Endometrial microvascular endothelial cells (primary cell): Measurements from ENCODE around the gene NLGN2. TPM values are rescaled to one million over a fixed set of nuclear protein-coding genes. Genes with fewer than 3 reads are reported as not detected.

Experiments used
- in situ Hi-C: cut with HindIII; loops from 2 replicates; pipeline ENCODE4 v1.10.0; 2017; ENCODE audit warnings: low sequenced_read_pairs, low pct_unique_long_range_greater_than_20kb; ENCODE audit errors: inconsistent ontology term
- total RNA-seq: library from RNA; depleted of rRNA; stranded (reverse); fragments of >200 nt; gene quantifications from one replicate; pipeline ENCODE4 v1.2.3, GENCODE V29; 2015; ENCODE audit errors: inconsistent ontology term

NLGN2 gene
- total RNA-seq, 1 donor from 2014 or later = 3.4 TPM

DNA sequence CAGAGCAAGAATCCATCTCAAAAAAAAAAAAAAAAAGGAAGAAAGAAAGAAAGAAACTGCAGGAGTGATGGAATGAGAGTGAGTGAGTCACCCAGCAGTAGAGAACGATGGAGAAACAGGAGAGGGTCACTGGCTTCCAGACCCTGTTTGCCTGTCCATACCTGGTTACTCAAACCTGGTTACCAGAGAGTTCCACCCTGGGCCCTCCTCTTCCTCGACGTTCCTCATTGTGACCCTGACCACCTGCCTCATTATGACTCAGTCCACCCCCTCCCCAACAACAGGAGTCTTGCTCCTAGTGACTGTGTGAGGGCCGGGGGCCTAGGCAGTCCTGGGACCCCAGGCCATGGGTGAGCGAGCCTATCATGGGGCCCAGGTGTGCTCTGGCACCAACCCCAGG is 20.9 kb downstream of the NLGN2 start, which contains the start of gene SPEM3:
Gene SPEM3 (plus strand): TSS at position 301 of the 400 bp plus-strand sequence. CDS start 46 bp downstream, at position 347.
- in situ Hi-C loops = no loop called here

DNA sequence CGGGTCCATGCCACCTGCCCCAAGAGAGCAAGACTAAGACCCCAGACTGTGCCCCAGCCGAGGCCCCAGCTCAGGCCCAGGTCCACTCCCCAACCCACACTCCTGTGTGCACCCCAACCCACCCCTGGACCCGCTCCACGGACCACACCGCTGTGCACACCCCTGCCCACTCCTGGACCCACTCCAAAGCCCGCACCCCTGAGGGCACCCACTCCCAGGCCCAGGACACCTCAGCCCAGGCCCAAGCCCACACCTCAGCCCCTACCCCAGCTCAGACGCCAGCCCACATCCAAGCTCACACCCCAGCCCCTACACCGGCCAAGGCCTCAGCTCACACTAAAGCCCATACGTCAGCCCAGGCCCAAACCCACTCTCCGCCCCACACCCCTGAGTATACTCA is 22.1 kb downstream of the NLGN2 start:
- in situ Hi-C loops = no loop called here

DNA sequence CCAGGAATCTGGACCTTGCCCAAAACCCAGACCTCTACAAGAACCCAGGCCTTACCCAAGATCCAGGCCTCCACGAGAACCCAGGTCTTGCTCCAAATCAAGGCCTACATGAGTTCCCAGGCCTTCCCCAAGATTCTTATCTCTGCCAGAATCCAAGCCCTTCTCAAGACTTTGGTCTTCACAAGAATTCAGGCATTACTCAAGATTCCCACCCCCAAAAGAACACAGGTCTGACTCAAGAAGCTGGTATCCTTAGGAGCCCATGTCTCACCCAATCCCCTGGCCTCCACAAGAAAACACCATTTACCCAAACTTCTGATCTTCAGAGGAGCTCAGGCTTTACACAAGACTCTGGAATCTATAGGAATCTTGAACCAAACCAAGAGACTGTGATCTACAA is 23.6 kb downstream of the NLGN2 start:
- in situ Hi-C loops = no loop called here

DNA sequence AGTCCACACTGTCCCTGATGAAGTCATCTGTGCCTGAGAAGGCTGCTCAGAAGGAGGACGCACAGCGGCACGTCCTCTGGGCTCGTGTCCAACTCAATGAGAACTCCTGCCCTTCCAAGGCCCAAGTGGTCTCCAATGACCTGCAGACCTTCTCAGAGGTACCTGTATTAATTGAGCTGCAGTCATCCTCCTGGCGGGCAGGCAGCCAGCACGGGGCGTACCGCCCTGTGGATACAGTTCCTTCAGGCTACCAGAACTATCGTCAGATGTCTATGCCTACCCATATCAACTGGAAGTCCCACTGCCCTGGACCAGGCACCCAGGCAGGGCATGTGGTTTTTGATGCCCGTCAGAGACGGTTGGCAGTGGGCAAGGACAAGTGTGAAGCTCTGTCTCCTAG is 24.7 kb downstream of the NLGN2 start:
- in situ Hi-C loops = no loop called here

DNA sequence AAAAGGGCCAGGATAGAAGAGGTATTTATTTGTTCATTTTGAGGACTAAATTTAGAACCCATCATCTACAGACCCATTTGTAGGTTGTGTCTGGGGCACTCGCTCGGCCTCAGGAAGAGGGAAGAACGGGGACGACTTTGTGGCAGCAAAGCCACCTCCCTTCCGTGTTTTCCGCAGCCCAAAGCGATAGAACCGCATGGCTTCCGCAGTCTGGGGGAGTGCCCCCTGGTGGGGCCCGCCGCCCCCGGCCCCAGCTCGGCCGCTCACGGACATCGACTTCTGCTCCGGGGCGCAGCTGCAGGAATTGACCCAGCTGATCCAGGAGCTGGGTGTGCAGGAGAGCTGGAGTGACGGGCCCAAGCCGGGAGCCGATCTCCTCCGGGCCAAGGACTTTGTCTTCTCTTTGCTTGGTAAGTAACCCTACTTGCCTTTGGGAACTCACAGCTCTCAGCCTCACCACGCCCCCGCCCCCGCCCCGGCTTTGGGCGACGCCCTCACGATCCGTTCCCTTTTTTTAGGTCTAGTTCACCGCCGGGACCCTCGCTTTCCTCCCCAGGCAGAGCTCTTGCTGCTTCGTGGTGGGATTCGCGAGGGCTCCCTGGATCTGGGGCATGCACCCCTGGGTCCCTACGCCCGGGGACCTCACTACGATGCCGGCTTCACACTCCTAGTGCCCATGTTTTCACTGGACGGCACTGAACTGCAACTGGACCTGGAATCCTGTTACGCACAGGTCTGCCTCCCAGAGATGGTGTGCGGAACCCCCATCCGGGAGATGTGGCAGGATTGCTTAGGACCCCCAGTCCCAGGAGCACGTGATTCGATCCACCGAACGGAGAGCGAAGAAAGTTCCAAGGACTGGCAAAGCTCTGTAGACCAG is 28.3 kb downstream of the NLGN2 start:
- in situ Hi-C loops = no loop called here

DNA sequence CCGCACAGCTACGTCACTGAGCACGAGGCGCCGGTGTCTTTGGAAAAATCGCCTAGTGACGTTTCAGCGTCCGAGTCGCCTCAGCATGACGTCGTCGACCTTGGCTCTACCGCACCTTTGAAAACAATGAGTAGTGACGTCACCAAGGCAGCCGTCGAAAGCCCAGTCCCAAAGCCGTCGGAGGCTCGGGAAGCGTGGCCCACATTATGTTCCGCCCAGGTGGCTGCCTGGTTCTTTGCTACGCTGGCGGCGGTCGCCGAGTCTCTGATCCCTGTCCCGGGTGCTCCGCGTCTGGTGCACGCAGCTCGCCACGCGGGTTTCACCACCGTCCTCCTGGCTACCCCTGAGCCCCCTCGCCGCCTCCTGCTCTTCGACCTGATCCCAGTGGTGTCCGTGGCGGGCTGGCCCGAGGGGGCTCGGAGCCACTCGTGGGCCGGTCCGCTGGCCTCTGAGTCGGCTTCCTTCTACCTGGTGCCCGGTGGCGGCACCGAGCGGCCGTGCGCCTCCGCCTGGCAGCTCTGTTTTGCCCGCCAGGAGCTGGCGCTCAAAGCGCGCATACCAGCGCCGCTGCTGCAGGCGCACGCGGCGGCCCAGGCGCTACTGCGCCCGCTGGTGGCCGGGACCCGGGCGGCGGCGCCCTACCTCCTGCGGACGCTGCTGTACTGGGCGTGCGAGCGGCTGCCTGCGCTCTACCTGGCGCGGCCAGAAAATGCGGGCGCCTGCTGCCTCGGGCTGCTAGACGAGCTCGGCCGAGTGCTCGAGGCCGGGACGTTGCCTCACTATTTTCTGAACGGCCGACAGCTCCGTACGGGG is 29.1 kb downstream of the NLGN2 start:
- in situ Hi-C loops = no loop called here

DNA sequence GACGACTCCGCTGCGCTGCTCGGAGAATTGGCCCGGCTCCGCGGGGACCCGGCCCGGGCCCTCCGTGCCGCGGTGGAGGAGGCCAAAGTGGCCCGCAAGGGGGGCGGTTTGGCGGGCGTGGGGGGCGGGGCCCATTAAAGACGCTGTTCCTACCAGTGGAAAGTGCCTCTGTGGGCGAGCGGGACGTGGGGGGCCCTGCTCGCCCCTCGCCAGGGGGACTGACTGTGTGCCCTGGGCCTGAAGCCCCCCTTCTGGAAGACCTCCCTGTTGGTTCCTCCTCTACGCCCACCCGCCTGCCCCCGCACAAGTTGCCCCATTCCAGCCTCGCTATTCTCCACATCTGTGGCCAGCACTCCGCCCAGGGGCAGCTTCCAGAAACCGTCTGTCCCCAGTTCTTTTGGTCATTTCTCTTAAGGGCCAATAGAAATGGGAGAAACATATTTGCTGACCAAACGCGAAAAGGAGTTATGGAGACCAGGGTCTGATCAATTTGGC is 29.8 kb downstream of the NLGN2 start:
- in situ Hi-C loops = no loop called here

DNA sequence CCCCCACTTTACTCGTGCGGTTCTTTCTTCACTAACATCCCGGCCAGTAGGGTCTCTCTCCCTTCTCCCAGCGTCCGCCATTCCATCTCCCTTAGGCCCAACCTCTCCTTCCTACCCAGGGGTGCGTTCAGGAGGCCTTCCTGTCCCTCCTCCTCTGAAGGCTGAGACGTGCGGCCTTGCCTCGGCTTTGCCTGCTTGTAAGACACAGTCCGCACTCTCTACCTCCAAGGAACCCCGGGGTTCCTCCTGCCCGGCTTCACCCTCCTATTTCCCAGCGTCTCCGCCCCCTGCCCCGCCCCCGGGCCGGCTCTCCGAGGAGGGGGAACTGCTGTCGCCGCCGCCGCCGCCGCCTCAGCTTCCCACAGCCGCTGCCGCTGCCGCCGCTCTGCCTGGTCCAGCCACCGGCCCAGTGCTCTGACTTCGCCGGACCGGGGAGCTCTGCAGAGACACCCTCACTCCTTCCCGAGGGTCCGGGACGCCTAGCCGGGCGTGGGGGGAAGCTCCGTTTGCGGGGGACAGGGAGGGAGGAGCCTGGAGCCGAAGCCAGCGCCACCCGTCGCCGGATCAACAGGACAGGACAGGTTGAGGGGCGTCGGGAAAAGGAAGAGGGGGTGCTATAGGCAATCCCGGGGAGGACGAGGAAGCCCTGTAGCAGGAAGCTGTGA is 30.4 kb downstream of the NLGN2 start:
- in situ Hi-C loops = no loop called here

DNA sequence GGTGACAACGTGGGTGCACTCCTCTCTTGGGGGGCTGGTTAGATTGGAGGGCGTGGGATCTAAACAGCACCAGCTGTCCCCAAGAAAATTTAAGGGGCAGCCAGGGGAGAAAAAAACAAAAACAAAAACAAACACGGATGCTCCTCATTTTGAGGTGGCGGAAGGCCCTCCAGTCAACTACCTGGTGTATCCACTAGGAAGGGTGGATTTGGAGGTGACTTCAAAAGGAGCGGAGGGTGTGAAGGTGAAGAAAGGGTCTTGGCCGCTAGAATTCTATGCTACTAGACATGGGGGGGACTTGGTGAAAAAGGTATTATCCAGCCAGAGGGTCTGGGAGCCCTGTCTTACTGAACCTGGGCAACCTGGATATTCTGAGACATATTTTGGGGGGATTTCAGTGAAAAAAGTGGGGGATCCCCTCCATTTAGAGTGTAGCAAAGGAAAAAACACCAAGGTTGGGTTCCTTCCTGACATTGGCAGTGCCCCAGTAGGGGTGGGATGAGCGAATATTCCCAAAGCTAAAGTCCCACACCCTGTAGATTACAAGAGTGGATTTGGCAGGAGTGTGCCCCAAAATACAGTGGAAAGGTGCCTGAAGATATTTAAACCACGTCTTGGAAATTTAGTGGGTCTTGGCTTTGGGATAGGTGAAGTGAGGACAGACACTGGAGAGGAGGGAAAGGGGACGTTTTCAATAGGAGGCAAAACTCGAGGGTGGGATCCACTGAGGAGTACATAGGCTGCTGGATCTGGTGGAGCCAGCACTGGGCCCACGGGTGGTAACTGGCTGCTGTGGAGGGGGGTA is 31.2 kb downstream of the NLGN2 start:
- in situ Hi-C loops = no loop called here

DNA sequence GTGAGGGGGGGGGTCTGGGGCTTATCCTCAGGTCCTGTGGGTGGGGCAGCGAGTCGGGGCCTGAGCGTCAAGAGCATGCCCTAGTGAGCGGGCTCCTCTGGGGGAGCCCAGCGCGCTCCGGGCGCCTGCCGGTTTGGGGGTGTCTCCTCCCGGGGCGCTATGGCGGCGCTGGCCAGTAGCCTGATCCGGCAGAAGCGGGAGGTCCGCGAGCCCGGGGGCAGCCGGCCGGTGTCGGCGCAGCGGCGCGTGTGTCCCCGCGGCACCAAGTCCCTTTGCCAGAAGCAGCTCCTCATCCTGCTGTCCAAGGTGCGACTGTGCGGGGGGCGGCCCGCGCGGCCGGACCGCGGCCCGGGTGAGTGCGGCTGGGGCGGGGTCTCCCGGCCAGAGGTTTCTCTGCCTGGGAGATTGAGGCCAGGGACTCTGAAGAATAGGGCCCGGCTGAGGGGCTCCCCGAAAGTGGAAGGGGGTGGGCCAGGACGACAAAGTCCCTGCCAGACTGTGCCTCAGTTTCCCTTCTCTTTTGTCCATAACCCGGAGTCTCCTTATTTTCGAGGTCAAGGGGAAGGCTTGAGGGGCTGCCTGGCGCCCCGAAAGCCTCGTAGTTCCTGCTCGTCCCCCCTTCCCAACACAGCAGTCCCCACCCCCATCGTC is 31.9 kb downstream of the NLGN2 start, which contains the start of gene FGF11:
Gene FGF11 (plus strand): TSS at position 51 of the 651 bp plus-strand sequence. CDS start 109 bp downstream, at position 160.
- in situ Hi-C loops = no loop called here

DNA sequence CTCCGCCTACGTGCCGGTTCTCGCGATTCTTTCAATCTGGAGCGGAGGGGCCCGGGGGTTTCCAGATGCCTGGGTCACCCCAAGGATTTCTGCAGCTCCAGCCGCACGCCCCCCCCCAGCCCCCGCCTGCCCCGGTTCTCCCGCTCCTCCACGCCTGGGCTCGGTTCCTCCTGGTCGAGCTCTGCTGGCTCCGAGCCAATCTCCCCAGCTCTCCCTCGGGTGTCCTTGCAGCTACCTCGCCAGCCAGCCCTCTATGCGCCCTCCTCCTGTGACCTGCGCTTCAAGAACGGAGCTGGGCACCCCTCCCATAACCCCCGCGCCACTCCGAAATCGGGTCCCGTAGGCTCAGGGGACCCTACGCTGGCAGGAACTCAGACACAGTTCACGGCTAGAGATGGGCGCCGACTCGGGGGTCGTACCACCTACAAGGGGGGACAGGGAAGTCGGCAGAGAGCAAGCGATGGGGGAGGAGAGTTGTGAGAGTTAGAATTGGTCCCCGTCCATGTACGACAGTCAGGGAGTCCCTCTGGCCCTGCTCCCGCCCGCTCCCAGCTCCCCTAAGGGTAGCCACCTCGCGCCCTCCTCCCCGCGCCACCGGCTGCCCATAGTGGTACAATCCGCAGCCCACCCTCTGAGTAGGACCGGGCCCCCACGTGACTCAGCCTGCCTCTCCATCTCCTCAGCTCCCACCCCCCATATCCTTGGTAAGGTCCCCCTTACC is 32.6 kb downstream of the NLGN2 start:
- in situ Hi-C loops = no loop called here

DNA sequence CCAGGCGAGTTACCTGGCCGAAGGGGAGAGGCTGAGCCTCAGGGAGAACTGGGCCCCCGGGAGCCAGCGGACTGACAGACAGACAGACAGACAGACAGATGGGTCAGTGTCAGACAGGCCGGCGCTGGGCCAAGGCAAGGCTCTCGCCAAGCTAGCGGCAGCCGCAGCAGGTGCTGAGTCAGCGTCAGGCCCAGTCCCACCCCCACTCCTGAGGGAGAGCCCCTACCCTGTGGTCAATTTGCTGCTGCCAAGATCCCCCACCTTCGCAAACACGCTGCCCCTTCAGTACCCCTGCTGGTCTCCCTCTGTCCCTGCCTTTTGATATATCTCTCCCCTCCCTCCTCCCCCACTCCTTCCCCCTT is 33.2 kb downstream of the NLGN2 start:
- in situ Hi-C loops = no loop called here

DNA sequence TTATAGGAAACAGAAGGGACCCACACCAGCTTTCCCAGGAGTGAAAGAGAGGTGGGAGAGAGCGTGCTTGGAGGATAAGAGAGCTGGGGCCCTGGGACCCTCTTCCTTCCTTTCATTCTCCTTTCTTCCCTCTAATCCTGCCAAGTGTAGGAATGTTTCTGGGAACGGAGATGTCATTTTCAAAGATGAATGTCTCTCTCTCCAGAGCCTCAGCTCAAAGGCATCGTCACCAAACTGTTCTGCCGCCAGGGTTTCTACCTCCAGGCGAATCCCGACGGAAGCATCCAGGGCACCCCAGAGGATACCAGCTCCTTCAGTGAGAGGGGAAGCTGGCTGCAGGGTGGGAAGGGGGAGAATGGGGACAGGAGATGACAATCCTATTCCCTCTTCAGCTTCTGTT is 33.6 kb downstream of the NLGN2 start:
- in situ Hi-C loops = no loop called here

DNA sequence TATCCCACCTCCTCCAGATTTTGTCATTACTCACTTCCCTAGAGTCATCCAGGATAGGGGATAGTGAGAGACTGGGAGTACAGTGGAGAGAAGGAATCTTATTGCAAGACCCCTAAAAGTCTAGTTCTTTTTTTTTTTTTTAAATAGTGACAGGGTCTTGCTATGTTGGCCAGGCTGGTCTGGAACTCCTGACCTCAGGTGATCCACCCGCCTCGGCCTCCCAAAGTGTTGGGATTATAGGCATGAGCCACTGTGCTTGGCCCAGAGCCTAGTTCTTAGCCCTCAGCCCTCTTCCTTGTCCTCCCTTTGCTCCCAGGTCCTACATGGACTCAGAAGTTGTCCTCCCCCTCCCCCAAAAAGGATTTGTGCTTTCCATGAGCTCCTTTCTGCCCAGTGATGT is 34.5 kb downstream of the NLGN2 start:
- in situ Hi-C loops = no loop called here

DNA sequence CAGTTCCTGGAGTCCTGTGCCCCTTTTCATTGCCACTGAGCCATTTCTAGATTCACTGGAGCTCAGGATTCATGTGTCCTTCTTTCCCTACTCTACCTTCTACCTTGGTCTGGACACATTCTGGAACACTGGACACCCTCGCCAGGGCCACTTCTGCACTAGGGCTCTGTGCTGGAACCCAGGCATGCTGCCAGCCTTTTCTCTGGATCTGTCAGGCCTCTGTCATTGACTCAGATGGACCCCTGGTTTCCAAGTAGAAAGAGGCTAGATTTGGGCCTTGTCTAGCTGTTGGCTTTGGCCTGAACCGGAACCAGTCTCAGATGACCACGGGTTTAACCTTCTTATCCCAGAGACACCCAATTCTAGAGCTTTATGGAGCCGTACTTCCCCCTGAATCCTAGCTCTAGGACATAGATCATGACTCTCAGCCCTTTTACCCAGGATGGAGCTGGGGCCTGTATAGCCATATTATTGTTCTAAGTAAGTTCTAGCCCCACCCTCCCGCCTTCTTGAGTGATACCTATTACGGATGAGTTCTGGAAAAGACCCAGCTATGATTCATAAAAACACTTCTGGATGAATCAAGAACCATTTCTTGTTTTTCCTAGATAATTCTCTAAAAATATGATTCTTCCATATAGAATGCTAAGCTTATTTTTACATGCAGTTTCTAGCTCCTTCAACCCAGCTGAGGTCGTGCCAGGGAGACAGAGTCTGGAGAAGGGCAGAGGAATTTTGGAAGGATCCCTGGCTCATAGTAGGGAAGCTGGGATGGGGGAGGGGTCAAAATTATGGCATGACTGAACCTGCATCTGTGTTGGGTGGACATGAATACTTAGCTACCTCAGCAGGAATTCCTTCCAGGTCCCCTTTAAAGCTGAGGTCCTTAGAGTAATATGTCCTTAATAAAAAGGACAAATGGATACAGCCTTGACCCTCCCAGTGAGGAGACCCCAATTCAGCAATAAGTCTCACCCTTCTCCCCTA is 36.1 kb downstream of the NLGN2 start:
- in situ Hi-C loops = no loop called here
